Measurements from ENCODE around the gene AZIN2. TPM values are rescaled to one million over a fixed set of nuclear protein-coding genes. Genes with fewer than 3 reads are reported as not detected.
A peak's percentile ranks its signal among the peaks of the same experiment; 100 is the strongest.

Gene AZIN2
- total RNA-seq, 1 donor from 2014 or later = 15.1 TPM

DNA sequence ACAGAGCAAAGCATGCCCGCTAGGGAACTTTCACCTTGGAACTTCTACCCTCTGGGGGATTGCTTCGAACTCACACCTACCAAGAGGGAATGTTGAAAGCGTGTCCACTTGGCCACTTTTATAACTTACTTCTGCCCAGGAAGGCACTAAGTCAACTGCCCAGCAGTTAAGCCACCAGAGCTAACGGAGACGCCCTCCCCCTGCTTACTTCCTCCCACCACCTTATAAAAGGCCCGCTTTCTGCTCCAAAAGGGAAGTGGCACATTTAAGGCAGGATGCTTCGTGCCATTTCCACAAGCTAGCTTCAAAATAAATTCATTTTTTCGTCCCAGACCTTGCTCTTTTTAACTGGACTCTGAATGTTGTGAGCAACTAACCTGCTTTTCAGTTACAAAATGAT is 41.1 kb upstream of the AZIN2 start:
- H3K4me1 Mint-ChIP-seq = peaks cover 36% of the 10 kb centered on the region
- H3K27ac Mint-ChIP-seq = no peak overlapping the region
- TF ChIP-seq CTCF (IDR thresholded peaks at IDR 0.05; ENCODE audit: unreplicated experiment) = no peak
- H3K36me3 Mint-ChIP-seq = no peaks in the 10 kb centered on the region
- H3K9me3 Mint-ChIP-seq = no peaks in the 10 kb centered on the region
- no peaks in the 10 kb centered on the region for H3K27me3 Mint-ChIP-seq (ENCODE audit: low read depth)
- H3K4me3 Mint-ChIP-seq = no peak overlapping the region
- DNase-seq (ENCODE audit: low spot score in 2 of 2, unreplicated experiment in 2 of 2) = no peak

- no peaks in the 10 kb centered on the region for H3K36me3 Mint-ChIP-seq
- no peak for TF ChIP-seq CTCF (IDR thresholded peaks at IDR 0.05; ENCODE audit: unreplicated experiment)
- no peak overlapping the region for H3K4me3 Mint-ChIP-seq
- no peaks in the 10 kb centered on the region for H3K9me3 Mint-ChIP-seq
- peaks cover 25% of the 10 kb centered on the region for H3K4me1 Mint-ChIP-seq
- no peaks in the 10 kb centered on the region for H3K27me3 Mint-ChIP-seq (ENCODE audit: low read depth)
- H3K27ac Mint-ChIP-seq = no peak overlapping the region
- DNase-seq (ENCODE audit: low spot score in 2 of 2, unreplicated experiment in 2 of 2) = no peak
These were observed 39.9 kb upstream of the AZIN2 start for GRCh38 chr1:33041026-33041425.

GRCh38 chr1:33042831-33043230 is 38.1 kb upstream of the AZIN2 start:
- no peaks in the 10 kb centered on the region for H3K36me3 Mint-ChIP-seq
- peaks cover 3% of the 10 kb centered on the region for H3K9me3 Mint-ChIP-seq
- TF ChIP-seq CTCF (IDR thresholded peaks at IDR 0.05; ENCODE audit: unreplicated experiment) = no peak
- no peaks in the 10 kb centered on the region for H3K27me3 Mint-ChIP-seq (ENCODE audit: low read depth)
- no peak overlapping the region for H3K4me3 Mint-ChIP-seq
- DNase-seq (ENCODE audit: low spot score in 2 of 2, unreplicated experiment in 2 of 2) = no peak
- H3K4me1 Mint-ChIP-seq = peaks cover 16% of the 10 kb centered on the region
- no peak overlapping the region for H3K27ac Mint-ChIP-seq

- peaks cover 16% of the 10 kb centered on the region for H3K4me1 Mint-ChIP-seq
- peaks cover 3% of the 10 kb centered on the region for H3K9me3 Mint-ChIP-seq
- H3K4me3 Mint-ChIP-seq = no peak overlapping the region
- no peak for TF ChIP-seq CTCF (IDR thresholded peaks at IDR 0.05; ENCODE audit: unreplicated experiment)
- peak overlapping the region; percentile 4 for H3K27ac Mint-ChIP-seq
- H3K36me3 Mint-ChIP-seq = no peaks in the 10 kb centered on the region
- H3K27me3 Mint-ChIP-seq (ENCODE audit: low read depth) = no peaks in the 10 kb centered on the region
- no peak for DNase-seq (ENCODE audit: low spot score in 2 of 2, unreplicated experiment in 2 of 2)
These were observed 37.5 kb upstream of the AZIN2 start for GRCh38 chr1:33043267-33044092.

GRCh38 chr1:33045246-33045645 is 35.7 kb upstream of the AZIN2 start:
- peaks cover 16% of the 10 kb centered on the region for H3K4me1 Mint-ChIP-seq
- no peak overlapping the region for H3K4me3 Mint-ChIP-seq
- H3K27ac Mint-ChIP-seq = peak overlapping the region; percentile 6
- no peak for TF ChIP-seq CTCF (IDR thresholded peaks at IDR 0.05; ENCODE audit: unreplicated experiment)
- no peak for DNase-seq (ENCODE audit: low spot score in 2 of 2, unreplicated experiment in 2 of 2)
- H3K36me3 Mint-ChIP-seq = no peaks in the 10 kb centered on the region
- H3K9me3 Mint-ChIP-seq = peaks cover 3% of the 10 kb centered on the region
- H3K27me3 Mint-ChIP-seq (ENCODE audit: low read depth) = no peaks in the 10 kb centered on the region
